Endodermal cell (in vitro differentiated cells): ENCODE measurements around the gene SMIM43. TPM values are rescaled to one million over a fixed set of nuclear protein-coding genes. Genes with fewer than 3 reads are reported as not detected.
A peak's percentile ranks its signal among the peaks of the same experiment; 100 is the strongest.

Source experiments
- DNase-seq: peaks from one replicate; pipeline ENCODE4 v3.0.0-alpha.2; 2017
- H3K27ac ChIP-seq: 2 replicates; pipeline ENCODE4 v1.5.1; 2013; ENCODE audit warnings: mild to moderate bottlenecking, low read depth, low read length, moderate library complexity
- H3K27me3 ChIP-seq: 2 replicates; pipeline ENCODE4 v1.6.1; 2013; ENCODE audit warnings: mild to moderate bottlenecking, low read length, moderate library complexity; ENCODE audit not compliant: insufficient read depth, control insufficient read depth, poor library complexity, severe bottlenecking
- H3K36me3 ChIP-seq: 2 replicates; pipeline ENCODE4 v1.7.0; 2013; ENCODE audit warnings: mild to moderate bottlenecking, low read length, moderate library complexity; ENCODE audit not compliant: control insufficient read depth, insufficient read depth
- H3K4me1 ChIP-seq: one replicate; pipeline ENCODE4 v1.7.0; 2013; ENCODE audit warnings: low read length; ENCODE audit not compliant: control insufficient read depth, insufficient read depth
- H3K4me3 ChIP-seq: 2 replicates; pipeline ENCODE4 v1.5.1; 2013; ENCODE audit warnings: mild to moderate bottlenecking, low read length, moderate library complexity
- H3K9ac ChIP-seq: 2 replicates; pipeline ENCODE4 v1.6.1; 2013; ENCODE audit warnings: mild to moderate bottlenecking, low read length, moderate library complexity; ENCODE audit not compliant: poor library complexity, severe bottlenecking; ENCODE audit errors: extremely low read depth
- H3K9me3 ChIP-seq: 2 replicates; pipeline ENCODE4 v1.6.1; 2013; ENCODE audit warnings: mild to moderate bottlenecking, low read length, moderate library complexity; ENCODE audit not compliant: control insufficient read depth
- H3K27ac Mint-ChIP-seq: 2 replicates; pipeline ENCODE4 v1.8.0; 2020; ENCODE audit warnings: mixed read lengths
- H3K27me3 Mint-ChIP-seq: 2 replicates; pipeline ENCODE4 v1.8.0; 2021; ENCODE audit warnings: mild to moderate bottlenecking, mixed read lengths; ENCODE audit not compliant: insufficient read depth
- H3K36me3 Mint-ChIP-seq: 2 replicates; pipeline ENCODE4 v1.8.0; 2020; ENCODE audit warnings: low read depth, mixed read lengths
- H3K4me1 Mint-ChIP-seq: 2 replicates; pipeline ENCODE4 v1.8.0; 2020; ENCODE audit warnings: mixed read lengths
- H3K4me3 Mint-ChIP-seq: 2 replicates; pipeline ENCODE4 v1.8.0; 2020; ENCODE audit warnings: mild to moderate bottlenecking, moderate library complexity, mixed read lengths
- H3K9me3 Mint-ChIP-seq: 2 replicates; pipeline ENCODE4 v1.8.0; 2020; ENCODE audit warnings: mild to moderate bottlenecking, mixed read lengths
- WGBS, 2 experiments: methylation state at CpG; one replicate each; pipeline versions ENCODE4 v1.1.5 to v1.1.7; 2013; ENCODE audit warnings: missing lambda C conversion rate in 2 of 2, mixed read lengths in 1 of 2; ENCODE audit not compliant: insufficient coverage in 1 of 2, insufficient read length in 1 of 2; 5-methylcytosine and 5-hydroxymethylcytosine counted together
- total RNA-seq, 2 donors: library from RNA; stranded (reverse); fragmentation: NEBNext Ultra II Directional in 1 of 2; extraction: Animal tissue kit (Norgen Biotek cat#: 25700) in 1 of 2; gene quantifications; 2 replicates in 1 of 2; 3 replicates in 1 of 2; pipeline ENCODE4 v1.2.1, GENCODE V29; 2021
- TF ChIP-seq, protein P1 (sequence below): fragments of 200-600 bp; sonication (generic); conservative IDR thresholded peaks from 2 replicates; pipeline ENCODE4 v1.5.0; 2021; ENCODE audit warnings: antibody characterized with exemption, mild to moderate bottlenecking

Gene SMIM43
- total RNA-seq, 2 donors from 2014 or later, result not detected

- no peaks in the 10 kb centered on the region for H3K9me3 ChIP-seq
- H3K4me1 ChIP-seq, result no peaks in the 10 kb centered on the region
- 88 to 100% methylated on average over 1 to 4 of the region's 4 CpGs for WGBS, 2 experiments
- H3K27me3 ChIP-seq, result no peaks in the 10 kb centered on the region
- no peak overlapping the region for H3K4me3 Mint-ChIP-seq
- H3K27ac Mint-ChIP-seq, result no peak overlapping the region
- TF ChIP-seq, protein P1, sequence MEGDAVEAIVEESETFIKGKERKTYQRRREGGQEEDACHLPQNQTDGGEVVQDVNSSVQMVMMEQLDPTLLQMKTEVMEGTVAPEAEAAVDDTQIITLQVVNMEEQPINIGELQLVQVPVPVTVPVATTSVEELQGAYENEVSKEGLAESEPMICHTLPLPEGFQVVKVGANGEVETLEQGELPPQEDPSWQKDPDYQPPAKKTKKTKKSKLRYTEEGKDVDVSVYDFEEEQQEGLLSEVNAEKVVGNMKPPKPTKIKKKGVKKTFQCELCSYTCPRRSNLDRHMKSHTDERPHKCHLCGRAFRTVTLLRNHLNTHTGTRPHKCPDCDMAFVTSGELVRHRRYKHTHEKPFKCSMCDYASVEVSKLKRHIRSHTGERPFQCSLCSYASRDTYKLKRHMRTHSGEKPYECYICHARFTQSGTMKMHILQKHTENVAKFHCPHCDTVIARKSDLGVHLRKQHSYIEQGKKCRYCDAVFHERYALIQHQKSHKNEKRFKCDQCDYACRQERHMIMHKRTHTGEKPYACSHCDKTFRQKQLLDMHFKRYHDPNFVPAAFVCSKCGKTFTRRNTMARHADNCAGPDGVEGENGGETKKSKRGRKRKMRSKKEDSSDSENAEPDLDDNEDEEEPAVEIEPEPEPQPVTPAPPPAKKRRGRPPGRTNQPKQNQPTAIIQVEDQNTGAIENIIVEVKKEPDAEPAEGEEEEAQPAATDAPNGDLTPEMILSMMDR, result no peak
- no peak overlapping the region for H3K4me3 ChIP-seq
- no peaks in the 10 kb centered on the region for H3K36me3 Mint-ChIP-seq
- H3K9ac ChIP-seq, result no peak overlapping the region
- H3K36me3 ChIP-seq, result no peaks in the 10 kb centered on the region
- H3K9me3 Mint-ChIP-seq, result no peaks in the 10 kb centered on the region
- no peak overlapping the region for H3K27ac ChIP-seq
- DNase-seq, result no peak
- no peaks in the 10 kb centered on the region for H3K27me3 Mint-ChIP-seq
- H3K4me1 Mint-ChIP-seq, result peaks cover 4% of the 10 kb centered on the region
Observed at GRCh38 chr4:121728066-121728465, 36.9 kb downstream of the SMIM43 start.

DNA sequence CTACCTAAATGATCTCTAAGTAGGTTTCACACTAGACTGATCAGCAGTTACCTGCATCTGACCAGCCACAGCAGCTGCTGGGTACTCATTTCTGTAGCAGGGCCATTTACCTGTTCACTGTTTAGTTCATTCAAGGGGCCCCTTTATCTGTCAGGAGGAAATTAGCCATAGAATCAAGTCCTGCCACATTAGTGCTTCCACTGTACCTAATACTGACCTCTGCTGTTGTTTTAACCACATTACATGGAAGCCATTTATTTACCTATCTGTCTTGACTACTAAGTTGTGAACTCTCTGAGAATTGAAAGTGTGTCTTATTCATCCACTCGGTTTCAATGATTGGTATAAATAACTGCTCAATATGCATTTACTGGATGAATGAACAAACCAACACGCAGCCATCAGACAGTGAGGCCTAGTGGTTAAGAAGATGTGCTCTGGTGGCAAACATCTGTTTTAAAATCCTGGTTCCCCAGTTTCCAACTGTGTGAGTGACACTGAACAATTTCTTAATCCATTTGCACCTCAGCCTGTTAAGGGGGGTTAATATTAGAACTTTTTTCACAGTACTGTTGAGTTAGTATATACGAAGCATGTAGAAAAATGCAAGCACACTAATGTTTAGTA lies 38.2 kb downstream of the SMIM43 start:
- Mint-ChIP-seq H3K4me3 (no peak overlapping the region), H3K9me3 (no peaks in the 10 kb centered on the region), H3K27ac (no peak overlapping the region), H3K4me1 (peaks cover 7% of the 10 kb centered on the region), H3K27me3 (no peaks in the 10 kb centered on the region), H3K36me3 (no peaks in the 10 kb centered on the region)
- Histone ChIP-seq H3K36me3 (no peaks in the 10 kb centered on the region), H3K9me3 (no peaks in the 10 kb centered on the region), H3K4me3 (no peak overlapping the region), H3K27me3 (no peaks in the 10 kb centered on the region), H3K9ac (no peak overlapping the region), H3K4me1 (peaks cover 4% of the 10 kb centered on the region), H3K27ac (no peak overlapping the region)
- no peak for DNase-seq
- 38 to 40% methylated on average over 2 to 3 of the region's 3 CpGs for WGBS, 2 experiments
- TF ChIP-seq, protein P1, result peak; percentile 81

- Mint-ChIP-seq H3K27ac (no peak overlapping the region), H3K4me1 (peaks cover 10% of the 10 kb centered on the region), H3K36me3 (no peaks in the 10 kb centered on the region), H3K4me3 (no peak overlapping the region), H3K9me3 (no peaks in the 10 kb centered on the region), H3K27me3 (no peaks in the 10 kb centered on the region)
- Histone ChIP-seq H3K4me1 (peaks cover 8% of the 10 kb centered on the region), H3K4me3 (no peak overlapping the region), H3K9ac (no peak overlapping the region), H3K27ac (no peak overlapping the region), H3K27me3 (no peaks in the 10 kb centered on the region), H3K36me3 (no peaks in the 10 kb centered on the region), H3K9me3 (no peaks in the 10 kb centered on the region)
- WGBS, 2 experiments, result 80 to 100% methylated on average over 1 of the region's 1 CpG
- TF ChIP-seq, protein P1, result no peak
- no peak for DNase-seq
Observed at GRCh38 chr4:121724671-121725070, 40.3 kb downstream of the SMIM43 start.
